MM.1S (cell line): ENCODE results near the gene DDX28.
A peak's percentile ranks its signal among the peaks of the same experiment; 100 is the strongest.

Experiments used
- DNase-seq: peaks from one replicate; pipeline ENCODE4 v3.0.0-alpha.2; 2015
- H2AFZ ChIP-seq: fragments of 300-600 bp; sonication (generic); 2 replicates; pipeline ENCODE4 v1.6.0; 2016; ENCODE audit warnings: antibody characterized with exemption, low read length
- H3F3A ChIP-seq: fragments of 300-600 bp; sonication (generic); 2 replicates; pipeline ENCODE4 v1.6.1; 2016; ENCODE audit warnings: mild to moderate bottlenecking, antibody characterized with exemption, low read length, moderate library complexity, mixed read lengths; ENCODE audit not compliant: insufficient read depth
- H3K27ac ChIP-seq: fragments of 300-600 bp; sonication (generic); 2 replicates; pipeline ENCODE4 v1.5.1; 2016; ENCODE audit warnings: mild to moderate bottlenecking, low read length
- H3K27me3 ChIP-seq: fragments of 300-600 bp; sonication (generic); replicated peaks from 2 replicates; pipeline ENCODE4 v1.6.0; 2016; ENCODE audit warnings: low read length; ENCODE audit not compliant: insufficient read depth
- H3K36me3 ChIP-seq: fragments of 300-600 bp; sonication (generic); replicated peaks from 2 replicates; pipeline ENCODE4 v1.6.1; 2016; ENCODE audit warnings: mild to moderate bottlenecking, low read length, mixed read lengths; ENCODE audit not compliant: insufficient read depth
- H3K4me1 ChIP-seq: fragments of 300-600 bp; sonication (generic); 2 replicates; pipeline ENCODE4 v1.6.1; 2016; ENCODE audit warnings: low read length, mixed read lengths
- H3K4me2 ChIP-seq: fragments of 300-600 bp; sonication (generic); 2 replicates; pipeline ENCODE4 v1.6.0; 2016; ENCODE audit warnings: low read depth, low read length
- H3K4me3 ChIP-seq: fragments of 300-600 bp; sonication (generic); 2 replicates; pipeline ENCODE4 v1.5.1; 2016; ENCODE audit warnings: low read length, mixed read lengths
- H3K79me2 ChIP-seq: fragments of 300-600 bp; sonication (generic); 2 replicates; pipeline ENCODE4 v1.6.1; 2016; ENCODE audit warnings: mixed run types, low read length, mixed read lengths
- H3K9ac ChIP-seq: fragments of 300-600 bp; sonication (generic); 2 replicates; pipeline ENCODE4 v1.6.1; 2016; ENCODE audit warnings: low read length, mixed read lengths
- H3K9me2 ChIP-seq: fragments of 300-600 bp; sonication (generic); replicated peaks from 2 replicates; pipeline ENCODE4 v1.6.1; 2016; ENCODE audit warnings: mild to moderate bottlenecking, low read length, mixed read lengths; ENCODE audit not compliant: insufficient read depth
- H3K9me3 ChIP-seq: fragments of 300-600 bp; sonication (generic); replicated peaks from 2 replicates; pipeline ENCODE4 v1.6.1; 2016; ENCODE audit warnings: mild to moderate bottlenecking, low read length, mixed read lengths; ENCODE audit not compliant: insufficient read depth
- H4K20me1 ChIP-seq: fragments of 300-600 bp; sonication (generic); 2 replicates; pipeline ENCODE4 v1.6.1; 2016; ENCODE audit warnings: mild to moderate bottlenecking, low read length, moderate library complexity, mixed read lengths; ENCODE audit not compliant: insufficient read depth
- EZH2 ChIP-seq: fragments of 300-600 bp; sonication (generic); optimal IDR thresholded peaks from 2 replicates; pipeline ENCODE3; 2017; ENCODE audit warnings: low read depth, mild to moderate bottlenecking, antibody characterized with exemption, low read length, mixed read lengths
- EZH2phosphoT487 ChIP-seq: fragments of 300-600 bp; sonication (generic); IDR thresholded peaks from 2 replicates; pipeline ENCODE4 v1.6.1; 2018; ENCODE audit warnings: antibody characterized with exemption, low read length
- TF ChIP-seq, protein P1 (sequence below): fragments of 300-600 bp; sonication (generic); IDR thresholded peaks from 2 replicates; pipeline ENCODE4 v1.5.1; 2016; ENCODE audit warnings: antibody characterized with exemption, low read length, mixed read lengths

DDX28 gene

DNA sequence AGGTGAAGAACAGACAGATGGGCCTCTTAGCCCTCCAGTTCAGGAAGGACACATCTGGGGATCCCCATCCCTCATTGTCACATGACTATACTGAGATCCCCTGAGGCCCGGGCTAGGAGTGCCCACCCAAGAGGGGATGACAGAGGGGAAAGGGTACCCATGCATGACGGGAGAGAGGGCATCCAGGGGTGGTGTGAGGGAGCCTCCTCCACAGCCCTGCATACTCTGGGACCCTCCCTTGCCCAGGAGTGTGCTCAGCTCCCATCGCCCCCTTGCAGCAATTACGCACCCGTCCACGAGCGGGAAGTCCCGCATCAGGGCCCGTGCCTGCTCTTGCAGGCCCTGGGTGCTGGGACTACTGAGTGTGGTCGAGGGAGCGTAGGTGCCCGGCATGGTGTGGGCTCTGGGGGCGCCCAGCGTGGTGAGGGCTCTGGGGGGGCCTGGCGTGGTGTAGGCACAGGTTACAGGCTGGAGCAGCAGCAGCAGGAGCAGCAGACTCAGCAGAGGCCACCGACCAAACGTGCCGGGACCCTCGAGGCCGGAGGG lies 30.3 kb downstream of the DDX28 start:
- H4K20me1 ChIP-seq: no peaks in the 10 kb centered on the region
- no peaks in the 10 kb centered on the region for H3K79me2 ChIP-seq

DNA sequence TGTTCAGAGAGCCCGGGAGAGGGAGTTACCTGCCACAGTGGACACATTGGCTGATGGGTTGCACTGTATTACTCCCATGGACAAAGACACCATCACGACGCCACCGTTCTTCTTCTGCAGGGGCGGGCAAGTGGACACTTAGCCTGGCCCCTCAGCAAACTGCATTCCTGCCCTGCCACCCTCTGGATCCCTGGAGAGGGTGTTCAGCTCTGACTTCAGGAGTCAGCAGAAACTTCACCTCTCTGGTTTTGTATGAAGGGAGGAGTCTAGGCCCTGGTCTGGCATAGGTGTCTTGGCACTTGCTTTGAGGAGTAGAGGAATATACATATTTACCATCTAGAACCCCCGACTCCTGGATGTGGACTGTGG lies 33.0 kb downstream of the DDX28 start:
- Histone ChIP-seq H3K4me3 (no peak overlapping the region), H3K27me3 (no peaks in the 10 kb centered on the region), H3F3A (peaks cover under 1% of the 10 kb centered on the region), H3K9me2 (no peaks in the 10 kb centered on the region), H3K27ac (no peak overlapping the region), H4K20me1 (no peaks in the 10 kb centered on the region), H3K4me2 (no peak overlapping the region), H3K9me3 (no peaks in the 10 kb centered on the region), H3K79me2 (no peaks in the 10 kb centered on the region), H3K9ac (no peak overlapping the region), H2AFZ (no peak overlapping the region), H3K36me3 (no peaks in the 10 kb centered on the region), H3K4me1 (peaks cover 17% of the 10 kb centered on the region)
- no peak for TF ChIP-seq EZH2phosphoT487
- TF ChIP-seq, protein P1, sequence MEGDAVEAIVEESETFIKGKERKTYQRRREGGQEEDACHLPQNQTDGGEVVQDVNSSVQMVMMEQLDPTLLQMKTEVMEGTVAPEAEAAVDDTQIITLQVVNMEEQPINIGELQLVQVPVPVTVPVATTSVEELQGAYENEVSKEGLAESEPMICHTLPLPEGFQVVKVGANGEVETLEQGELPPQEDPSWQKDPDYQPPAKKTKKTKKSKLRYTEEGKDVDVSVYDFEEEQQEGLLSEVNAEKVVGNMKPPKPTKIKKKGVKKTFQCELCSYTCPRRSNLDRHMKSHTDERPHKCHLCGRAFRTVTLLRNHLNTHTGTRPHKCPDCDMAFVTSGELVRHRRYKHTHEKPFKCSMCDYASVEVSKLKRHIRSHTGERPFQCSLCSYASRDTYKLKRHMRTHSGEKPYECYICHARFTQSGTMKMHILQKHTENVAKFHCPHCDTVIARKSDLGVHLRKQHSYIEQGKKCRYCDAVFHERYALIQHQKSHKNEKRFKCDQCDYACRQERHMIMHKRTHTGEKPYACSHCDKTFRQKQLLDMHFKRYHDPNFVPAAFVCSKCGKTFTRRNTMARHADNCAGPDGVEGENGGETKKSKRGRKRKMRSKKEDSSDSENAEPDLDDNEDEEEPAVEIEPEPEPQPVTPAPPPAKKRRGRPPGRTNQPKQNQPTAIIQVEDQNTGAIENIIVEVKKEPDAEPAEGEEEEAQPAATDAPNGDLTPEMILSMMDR: no peak
- TF ChIP-seq EZH2: no peak
- DNase-seq: no peak

More for the DNA sequence above, 30.3 kb downstream of the DDX28 start:
- no peak for DNase-seq
- Histone ChIP-seq H3K9me2 (no peaks in the 10 kb centered on the region), H3F3A (no peaks in the 10 kb centered on the region), H3K27ac (no peak overlapping the region), H3K27me3 (no peaks in the 10 kb centered on the region), H3K9me3 (no peaks in the 10 kb centered on the region), H3K4me1 (peaks cover 10% of the 10 kb centered on the region), H3K36me3 (no peaks in the 10 kb centered on the region), H2AFZ (peak overlapping the region; percentile 100), H3K4me3 (peak overlapping the region; percentile 58; the same call in 1 of the 2 replicates), H3K4me2 (peak overlapping the region; percentile 95; the same call in 1 of the 2 replicates), H3K9ac (no peak overlapping the region; the same call in 1 of the 2 replicates)
- TF ChIP-seq, protein P1: no peak
- TF ChIP-seq EZH2 (no peak), EZH2phosphoT487 (no peak)

DNA sequence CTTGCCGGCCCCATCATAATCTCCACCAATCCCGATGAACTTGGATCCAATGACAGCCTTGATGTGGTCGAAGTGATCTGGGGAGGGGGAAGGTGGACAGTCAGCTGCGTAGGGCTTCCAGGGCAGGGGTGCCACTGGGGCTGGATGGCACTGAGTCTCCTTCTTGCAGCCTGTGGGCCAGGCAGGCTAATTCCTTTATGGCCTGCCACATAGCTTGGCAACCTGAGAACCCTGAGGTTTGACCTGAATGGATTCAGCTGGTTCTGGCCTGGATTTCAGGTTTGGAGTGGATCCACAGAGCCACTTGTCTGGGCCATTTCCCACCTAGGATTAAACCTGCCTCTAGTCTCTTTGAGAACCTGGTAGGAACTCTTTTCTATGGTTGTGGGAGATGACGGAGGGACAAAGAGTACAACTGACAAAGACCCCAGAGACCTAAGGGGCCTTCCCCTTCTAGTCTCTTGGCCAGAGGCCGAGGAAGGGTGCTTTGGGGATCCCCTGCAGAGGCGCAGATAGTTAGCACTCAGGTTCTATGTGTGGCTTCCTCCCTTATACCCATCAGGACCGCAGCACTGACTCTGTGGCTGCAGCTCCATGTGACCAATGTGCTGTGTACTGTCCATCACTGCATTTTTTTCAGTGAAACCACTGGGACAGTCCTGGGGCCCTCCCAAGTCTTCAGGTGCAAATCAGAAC lies 33.6 kb downstream of the DDX28 start:
- peaks cover 20% of the 10 kb centered on the region for H3K4me1 ChIP-seq
- H3K27me3 ChIP-seq: no peaks in the 10 kb centered on the region
- H3F3A ChIP-seq: peaks cover 6% of the 10 kb centered on the region
- TF ChIP-seq EZH2phosphoT487: no peak
- H3K4me2 ChIP-seq: no peak overlapping the region
- no peak overlapping the region for H3K27ac ChIP-seq
- no peaks in the 10 kb centered on the region for H3K9me3 ChIP-seq
- no peak overlapping the region for H2AFZ ChIP-seq
- H4K20me1 ChIP-seq: no peaks in the 10 kb centered on the region
- no peaks in the 10 kb centered on the region for H3K36me3 ChIP-seq
- H3K79me2 ChIP-seq: no peaks in the 10 kb centered on the region
- H3K9me2 ChIP-seq: no peaks in the 10 kb centered on the region
- no peak overlapping the region for H3K9ac ChIP-seq
- H3K4me3 ChIP-seq: no peak overlapping the region
- no peak for DNase-seq

DNA sequence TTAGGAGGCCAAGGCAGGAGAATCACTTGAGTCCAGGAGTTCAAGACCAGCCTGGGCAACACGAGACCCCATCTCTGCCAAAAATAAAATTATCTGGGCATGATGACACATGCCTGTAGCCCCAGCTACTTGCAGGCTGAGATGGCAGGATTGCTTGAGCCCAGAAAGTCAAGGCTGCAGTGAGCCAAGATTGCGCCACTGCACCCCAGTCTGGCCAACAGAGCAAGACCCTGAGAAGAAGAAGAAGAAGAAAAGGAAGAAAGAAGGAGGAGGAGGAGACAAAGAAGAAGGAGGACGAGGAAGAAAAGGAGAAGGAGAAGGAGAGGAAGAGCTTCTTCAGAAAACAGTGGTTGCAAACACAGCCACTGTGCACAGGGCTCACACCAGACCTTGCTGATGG lies 34.4 kb downstream of the DDX28 start:
- Histone ChIP-seq H3F3A (peaks cover 7% of the 10 kb centered on the region), H3K9me2 (no peaks in the 10 kb centered on the region), H3K27me3 (no peaks in the 10 kb centered on the region), H3K9me3 (no peaks in the 10 kb centered on the region), H3K4me2 (no peak overlapping the region), H3K79me2 (no peaks in the 10 kb centered on the region), H4K20me1 (no peaks in the 10 kb centered on the region), H3K36me3 (no peaks in the 10 kb centered on the region), H3K27ac (no peak overlapping the region), H3K4me3 (no peak overlapping the region), H3K9ac (no peak overlapping the region), H3K4me1 (peaks cover 19% of the 10 kb centered on the region), H2AFZ (no peak overlapping the region)
- no peak for DNase-seq
- TF ChIP-seq EZH2 (no peak), EZH2phosphoT487 (no peak)
- TF ChIP-seq, protein P1: no peak
